Mucosa of rectum (tissue), 2 donors: Measurements from ENCODE around the gene CCDC178.
"Not testable (repeated sequence)": the region's sequence is repeated elsewhere in the genome, so short reads cannot be mapped to it uniquely, and the experiment has no call there.

Experiments used
- H3K27ac ChIP-seq, 2 donors: one replicate each; pipeline ENCODE4 v1.7.0; 2013; ENCODE audit warnings: inconsistent platforms in 2 of 2, low read depth in 2 of 2, low read length in 2 of 2
- H3K27me3 ChIP-seq, 2 donors: one replicate each; pipeline ENCODE4 v1.7.0; 2013; ENCODE audit warnings: low read length in 2 of 2; ENCODE audit not compliant: control insufficient read depth in 2 of 2, insufficient read depth in 2 of 2
- H3K36me3 ChIP-seq, 2 donors: one replicate each; pipeline ENCODE4 v1.7.0; 2013; ENCODE audit warnings: low read length in 2 of 2; ENCODE audit not compliant: control insufficient read depth in 2 of 2, insufficient read depth in 2 of 2
- H3K4me1 ChIP-seq, 2 donors: one replicate each; pipeline ENCODE4 v1.7.0; 2013; ENCODE audit warnings: low read length in 2 of 2, mild to moderate bottlenecking in 1 of 2; ENCODE audit not compliant: control insufficient read depth in 2 of 2, insufficient read depth in 2 of 2
- H3K4me3 ChIP-seq, 2 donors: one replicate each; pipeline ENCODE4 v1.7.0; 2013; ENCODE audit warnings: low read length in 2 of 2
- H3K9ac ChIP-seq, 2 donors: one replicate each; pipeline ENCODE4 v1.7.0; 2013; ENCODE audit warnings: low read length in 2 of 2, low read depth in 1 of 2, mild to moderate bottlenecking in 1 of 2
- H3K9me3 ChIP-seq, 2 donors: one replicate each; pipeline ENCODE4 v1.7.0; 2013; ENCODE audit warnings: low read length in 2 of 2; ENCODE audit not compliant: control insufficient read depth in 2 of 2
- donor health status: healthy.
- donor health status: Normal muscosa, but diverticular disease.

The CCDC178 gene

DNA sequence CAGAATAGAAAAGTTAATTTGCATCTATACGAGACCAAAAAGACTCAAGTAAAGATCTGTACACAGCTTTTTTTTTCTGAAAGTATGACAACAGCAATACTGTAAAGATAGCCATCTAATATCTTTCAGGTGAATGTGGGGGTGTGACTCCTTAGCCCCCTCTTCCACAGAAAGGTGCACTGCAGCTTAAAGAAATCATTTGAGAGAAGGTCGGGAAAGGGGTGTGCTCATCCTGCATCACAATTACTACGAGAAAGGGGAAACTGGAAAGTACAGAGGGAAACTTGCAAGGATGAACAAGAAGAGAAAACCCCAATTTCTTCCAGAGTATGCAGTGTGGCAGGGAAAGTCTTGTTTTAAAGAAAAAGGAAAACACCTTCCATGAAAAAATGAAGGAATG is 255.6 kb downstream of the CCDC178 start:
- Histone ChIP-seq H3K27ac (no peak overlapping the region), H3K9me3 (no peaks in the 10 kb centered on the region), H3K27me3 (no peaks in the 10 kb centered on the region), H3K4me1 (no peaks in the 10 kb centered on the region), H3K36me3 (no peaks in the 10 kb centered on the region), H3K4me3 (no peak overlapping the region), H3K9ac (no peak overlapping the region)

- Histone ChIP-seq H3K4me1 (no peaks in the 10 kb centered on the region), H3K27ac (no peak overlapping the region), H3K4me3 (no peak overlapping the region)
These were observed 256.3 kb downstream of the CCDC178 start for GRCh38 chr18:33184175-33184574.

GRCh38 chr18:33183136-33183535 is 257.4 kb downstream of the CCDC178 start:
- H3K27me3 ChIP-seq: no peaks in the 10 kb centered on the region
- no peaks in the 10 kb centered on the region for H3K36me3 ChIP-seq
- no peaks in the 10 kb centered on the region for H3K9me3 ChIP-seq
- no peaks in the 10 kb centered on the region for H3K4me1 ChIP-seq
- H3K27ac ChIP-seq: no peak overlapping the region
- H3K9ac ChIP-seq: no peak overlapping the region
- H3K4me3 ChIP-seq: no peak overlapping the region

More at GRCh38 chr18:33184175-33184574, 256.3 kb downstream of the CCDC178 start:
- H3K36me3 ChIP-seq: no peaks in the 10 kb centered on the region
- H3K9me3 ChIP-seq: no peaks in the 10 kb centered on the region
- H3K9ac ChIP-seq: no peak overlapping the region
- H3K27me3 ChIP-seq: no peaks in the 10 kb centered on the region

GRCh38 chr18:33181016-33181415 is 259.5 kb downstream of the CCDC178 start:
- no peak overlapping the region for H3K4me3 ChIP-seq
- no peaks in the 10 kb centered on the region for H3K36me3 ChIP-seq
- no peaks in the 10 kb centered on the region for H3K4me1 ChIP-seq
- no peak overlapping the region for H3K27ac ChIP-seq
- no peaks in the 10 kb centered on the region for H3K9me3 ChIP-seq
- no peak overlapping the region for H3K9ac ChIP-seq
- H3K27me3 ChIP-seq: no peaks in the 10 kb centered on the region

DNA sequence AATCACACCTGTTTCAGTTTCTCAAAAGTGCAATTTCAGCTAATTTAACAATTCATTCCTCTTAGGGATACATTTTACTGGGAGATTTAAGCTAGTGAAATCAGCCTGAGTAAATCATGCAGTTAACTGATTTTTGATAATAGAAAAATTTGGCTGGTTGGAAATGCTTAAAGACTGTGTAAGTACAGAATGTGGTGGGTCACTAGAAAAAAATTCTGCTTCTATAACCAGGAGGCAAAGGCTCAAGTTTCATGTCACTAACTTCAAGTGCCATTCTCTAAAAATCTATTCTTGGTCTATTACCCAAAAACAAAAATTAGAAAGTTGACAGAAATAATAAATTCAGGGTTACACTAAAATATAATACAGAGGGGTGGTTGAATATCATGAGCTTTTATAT is 271.3 kb downstream of the CCDC178 start:
- no peak overlapping the region for H3K27ac ChIP-seq
- no peaks in the 10 kb centered on the region for H3K36me3 ChIP-seq
- no peak overlapping the region for H3K4me3 ChIP-seq
- no peak overlapping the region for H3K9ac ChIP-seq
- no peaks in the 10 kb centered on the region for H3K27me3 ChIP-seq
- H3K4me1 ChIP-seq: no peaks in the 10 kb centered on the region
- no peaks in the 10 kb centered on the region for H3K9me3 ChIP-seq

- not testable (repeated sequence) for H3K27me3 ChIP-seq, H3K36me3 ChIP-seq, H3K4me3 ChIP-seq, H3K9me3 ChIP-seq, H3K9ac ChIP-seq, H3K27ac ChIP-seq, H3K4me1 ChIP-seq
These were observed 276.4 kb downstream of the CCDC178 start for GRCh38 chr18:33164121-33164520.

DNA sequence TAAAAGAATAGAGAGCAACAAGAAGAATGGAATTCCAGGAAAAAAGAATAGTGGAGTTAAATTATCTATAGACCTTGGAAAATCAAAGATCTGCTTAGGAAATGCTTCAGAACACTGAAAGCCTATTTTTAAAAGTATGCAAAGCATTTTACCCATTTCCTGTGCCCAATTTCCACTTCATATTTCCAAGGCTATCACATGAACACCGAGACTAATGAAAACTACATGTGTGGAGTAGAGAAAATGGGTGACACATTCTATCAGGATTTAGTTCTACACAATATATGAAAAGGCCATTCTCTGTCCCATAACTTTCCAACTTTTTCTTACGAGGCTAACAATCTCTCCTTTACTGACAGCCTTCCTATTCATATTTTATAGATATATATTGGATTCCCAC is 279.4 kb downstream of the CCDC178 start:
- Histone ChIP-seq H3K4me3 (no peak overlapping the region), H3K36me3 (no peaks in the 10 kb centered on the region), H3K9me3 (no peaks in the 10 kb centered on the region), H3K4me1 (no peaks in the 10 kb centered on the region), H3K27me3 (no peaks in the 10 kb centered on the region), H3K9ac (no peak overlapping the region), H3K27ac (no peak overlapping the region)

DNA sequence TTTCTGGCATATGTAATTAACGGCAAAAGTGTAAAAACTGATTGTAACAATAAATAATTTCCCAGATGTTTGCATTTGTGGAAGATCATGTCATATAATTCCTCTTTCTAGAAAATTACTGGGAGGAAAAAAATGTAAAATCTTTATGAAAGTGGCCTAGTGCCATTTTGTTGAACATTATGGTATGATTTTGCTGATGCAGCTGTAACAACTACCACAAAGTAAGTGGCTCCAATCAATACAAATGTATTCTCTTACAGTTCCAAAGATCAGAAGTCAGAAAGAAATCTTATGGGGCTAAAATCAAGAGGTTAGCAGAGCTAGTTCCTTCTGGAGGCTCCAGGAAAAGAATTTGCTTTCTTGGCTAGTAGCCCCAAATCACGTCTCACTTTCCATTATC is 281.4 kb downstream of the CCDC178 start:
- H3K4me3 ChIP-seq: no peak overlapping the region
- H3K9me3 ChIP-seq: no peaks in the 10 kb centered on the region
- H3K27me3 ChIP-seq: no peaks in the 10 kb centered on the region
- H3K9ac ChIP-seq: no peak overlapping the region
- H3K36me3 ChIP-seq: no peaks in the 10 kb centered on the region
- H3K4me1 ChIP-seq: no peaks in the 10 kb centered on the region
- no peak overlapping the region for H3K27ac ChIP-seq

DNA sequence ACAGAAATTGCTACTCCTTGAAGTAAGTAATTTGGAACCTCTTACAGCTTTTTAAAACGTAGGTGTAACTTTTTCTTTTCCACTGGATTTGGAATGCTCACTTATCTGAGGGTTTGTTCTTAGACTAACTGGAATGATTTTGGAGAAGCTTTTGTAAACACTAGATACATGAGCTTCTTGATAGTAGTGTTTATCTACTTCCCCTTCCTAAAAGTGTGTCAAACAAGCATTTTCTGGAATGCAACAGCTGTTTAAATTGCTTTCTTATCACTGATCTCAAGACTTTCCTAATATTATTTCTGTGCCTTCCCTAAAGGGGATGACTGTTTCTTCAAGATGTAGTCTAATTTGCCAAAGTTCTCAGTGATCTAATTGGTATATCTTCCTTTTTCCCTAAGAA is 282.6 kb downstream of the CCDC178 start:
- H3K27ac ChIP-seq: no peak overlapping the region
- H3K9me3 ChIP-seq: no peaks in the 10 kb centered on the region
- H3K4me3 ChIP-seq: no peak overlapping the region
- no peak overlapping the region for H3K9ac ChIP-seq
- no peaks in the 10 kb centered on the region for H3K4me1 ChIP-seq
- H3K36me3 ChIP-seq: no peaks in the 10 kb centered on the region
- H3K27me3 ChIP-seq: no peaks in the 10 kb centered on the region

DNA sequence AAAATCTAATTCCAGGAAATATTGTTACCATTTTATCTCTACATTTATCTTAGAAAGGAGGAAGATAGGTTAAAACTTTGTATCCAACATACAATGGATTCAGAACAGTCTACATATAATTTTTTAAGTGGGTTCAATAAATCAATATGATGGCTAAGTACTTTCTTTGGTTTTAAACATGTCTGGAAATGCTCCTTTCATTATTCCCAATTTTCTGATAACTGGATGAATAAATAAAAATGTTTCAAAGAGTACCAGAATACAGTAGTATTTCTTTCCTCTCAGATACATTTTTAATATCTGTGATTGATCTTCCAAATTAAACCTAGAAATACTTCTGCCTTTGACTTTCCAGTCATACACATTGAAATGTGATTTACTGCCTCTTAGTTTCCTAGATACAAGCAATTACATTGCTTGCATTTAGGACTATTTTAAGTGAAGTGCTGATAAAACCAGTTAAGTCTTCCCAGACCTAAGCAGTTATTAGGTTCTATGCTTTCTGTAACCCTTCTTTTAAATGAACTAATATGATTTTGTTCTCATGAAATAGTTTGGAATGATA is 283.5 kb downstream of the CCDC178 start:
- H3K4me1 ChIP-seq: no peaks in the 10 kb centered on the region
- no peaks in the 10 kb centered on the region for H3K36me3 ChIP-seq
- no peak overlapping the region for H3K9ac ChIP-seq
- no peaks in the 10 kb centered on the region for H3K9me3 ChIP-seq
- H3K4me3 ChIP-seq: no peak overlapping the region
- H3K27me3 ChIP-seq: no peaks in the 10 kb centered on the region
- H3K27ac ChIP-seq: no peak overlapping the region

GRCh38 chr18:33154049-33154448 is 286.5 kb downstream of the CCDC178 start:
- Histone ChIP-seq H3K9ac (no peak overlapping the region), H3K27ac (no peak overlapping the region), H3K36me3 (no peaks in the 10 kb centered on the region), H3K4me1 (no peaks in the 10 kb centered on the region), H3K27me3 (no peaks in the 10 kb centered on the region), H3K4me3 (no peak overlapping the region), H3K9me3 (no peaks in the 10 kb centered on the region)
